Panc1 (cell line): ENCODE results near the gene PPP4R1. TPM values are rescaled to one million over a fixed set of nuclear protein-coding genes. Genes with fewer than 3 reads are reported as not detected.
A peak's percentile ranks its signal among the peaks of the same experiment; 100 is the strongest.

Source experiments
- ATAC-seq: fragments of 200-7000 bp; cut with Tn5 transposase; 2 replicates; pipeline ENCODE4 v1.9.1; 2020; ENCODE audit warnings: mild to moderate bottlenecking, moderate library complexity
- BruUV-seq: library from RNA; stranded (reverse); fragments of 400-500 nt; replicated peaks from 2 replicates; lab custom pipeline; 2021; lab: Mats Ljungman, UMichigan
- CTCF ChIA-PET: fragments of 300-600 bp; sonication (Branson Sonifier 250); formaldehyde crosslinking; loops from one replicate; lab custom pipeline; 2022; ENCODE audit warnings: antibody characterized with exemption; lab: Charles Lee
- POLR2A ChIA-PET: fragments of 300-600 bp; sonication (Branson Sonifier 250); formaldehyde crosslinking; loops from one replicate; lab custom pipeline; 2022; ENCODE audit warnings: antibody characterized with exemption; lab: Charles Lee
- DNase-seq: peaks from one replicate; pipeline ENCODE4 v3.0.0-alpha.2; 2010; ENCODE audit warnings: low read depth, low spot score
- H3K27ac ChIP-seq: 2 replicates; pipeline ENCODE4 v1.5.1; 2011; ENCODE audit warnings: mild to moderate bottlenecking, low read length, inconsistent platforms
- H3K27me3 ChIP-seq: fragments of 200-500 bp; sonication (Bioruptor generic); 2 replicates; pipeline ENCODE4 v1.6.0; 2014; ENCODE audit warnings: low read length, inconsistent platforms; ENCODE audit not compliant: control insufficient read depth, insufficient read depth
- H3K36me3 ChIP-seq: fragments of 200-500 bp; sonication (Bioruptor generic); 2 replicates; pipeline ENCODE4 v1.5.1; 2014; ENCODE audit warnings: inconsistent platforms, mild to moderate bottlenecking, low read length, moderate library complexity; ENCODE audit not compliant: control insufficient read depth, insufficient read depth
- H3K4me1 ChIP-seq: 2 replicates; pipeline ENCODE4 v1.5.1; 2011; ENCODE audit warnings: inconsistent platforms, mild to moderate bottlenecking, low read length, moderate library complexity; ENCODE audit not compliant: control insufficient read depth, insufficient read depth
- H3K4me3 ChIP-seq, 2 experiments: 2 replicates each; pipeline ENCODE4 v1.5.1; 2011 to 2012; ENCODE audit warnings: low read depth in 2 of 2, low read length in 2 of 2, mild to moderate bottlenecking in 2 of 2, inconsistent platforms in 1 of 2, moderate library complexity in 1 of 2
- H3K9me3 ChIP-seq: fragments of 200-500 bp; sonication (Bioruptor generic); 2 replicates; pipeline ENCODE4 v1.5.1; 2014; ENCODE audit warnings: low read depth, mild to moderate bottlenecking, inconsistent platforms, low read length, moderate library complexity; ENCODE audit not compliant: control insufficient read depth, insufficient read depth
- CTCF ChIP-seq: fragments of 450-650 bp; IDR thresholded peaks from 2 replicates; pipeline ENCODE4 v1.5.1; 2017; ENCODE audit warnings: mild to moderate bottlenecking
- POLR2AphosphoS5 ChIP-seq: IDR thresholded peaks from 2 replicates; pipeline ENCODE4 v1.6.1; 2012; ENCODE audit warnings: mild to moderate bottlenecking, low read depth, low read length, moderate library complexity
- REST ChIP-seq, 2 experiments: IDR thresholded peaks; 2 replicates each; pipeline ENCODE4 v1.6.1; 2011 to 2012; ENCODE audit warnings: low read depth in 2 of 2, control low read depth in 1 of 2, low read length in 1 of 2, mild to moderate bottlenecking in 1 of 2, moderate library complexity in 1 of 2; ENCODE audit not compliant: insufficient read depth in 1 of 2
- SIN3A ChIP-seq: IDR thresholded peaks from 2 replicates; pipeline ENCODE4 v1.6.1; 2012; ENCODE audit warnings: low read depth, mild to moderate bottlenecking, low read length, moderate library complexity, borderline replicate concordance; ENCODE audit not compliant: insufficient read depth
- TCF7L2 ChIP-seq: IDR thresholded peaks from 2 replicates; pipeline ENCODE4 v1.6.1; 2011; ENCODE audit warnings: mild to moderate bottlenecking, low read depth, low read length, inconsistent platforms
- in situ Hi-C: cut with HindIII; loops from 2 replicates; pipeline ENCODE4 v1.10.0; 2016; ENCODE audit warnings: low sequenced_read_pairs, low pct_unique_long_range_greater_than_20kb
- intact Hi-C: fragments of 100-400 bp; cut with micrococcal nuclease; formaldehyde crosslinking; loops from one replicate; pipeline ENCODE4 v1.10.0; 2022; ENCODE audit not compliant: unreplicated experiment
- total RNA-seq: library from RNA; stranded (reverse); gene quantifications from one replicate; pipeline ENCODE4 v1.2.1, GENCODE V29; 2021; ENCODE audit not compliant: unreplicated experiment

Gene PPP4R1
- total RNA-seq, 1 experiment from 2014 or later: 80.6 TPM

GRCh38 chr18:9615280-9615797 lies 980 bp upstream of the PPP4R1 start:
- Histone ChIP-seq H3K27ac (peak overlapping the region; percentile 95), H3K9me3 (no peaks in the 10 kb centered on the region), H3K27me3 (no peaks in the 10 kb centered on the region), H3K4me3 (peak overlapping the region; percentile 62 to 87), H3K4me1 (peaks cover 39% of the 10 kb centered on the region), H3K36me3 (peaks cover 4% of the 10 kb centered on the region; the same call in 1 of the 2 replicates)
- intact Hi-C loops (no loop called here), in situ Hi-C loops (no loop called here)
- DNase-seq (no peak), ATAC-seq (no peak)
- TF ChIP-seq TCF7L2: no peak
- no peak for TF ChIP-seq SIN3A
- no peak for TF ChIP-seq REST (IDR thresholded peaks at IDR 0.05; ENCODE audit: insufficient read depth in 1 of 2, low read depth in 2 of 2, low read length in 1 of 2)
- TF ChIP-seq POLR2AphosphoS5: no peak
- no peak for TF ChIP-seq CTCF
- no TSS peak for BruUV-seq
- POLR2A ChIA-PET: interaction anchor here (0.6 to 0.9 kb wide), 3 partner anchors 33 to 67 kb away, joined by 3 to 4 read pairs (median 3); no protein-coding TSS in a partner anchor
- CTCF ChIA-PET: no interaction called here

- Histone ChIP-seq H3K4me3 (peak overlapping the region; percentile 79 to 87), H3K9me3 (no peaks in the 10 kb centered on the region), H3K36me3 (peaks cover 4% of the 10 kb centered on the region; the same call in 1 of the 2 replicates), H3K4me1 (peaks cover 45% of the 10 kb centered on the region), H3K27ac (peak overlapping the region; percentile 88), H3K27me3 (no peaks in the 10 kb centered on the region)
- TF ChIP-seq POLR2AphosphoS5 (no peak), CTCF (no peak), TCF7L2 (no peak), SIN3A (no peak), REST (IDR thresholded peaks at IDR 0.05; ENCODE audit: insufficient read depth in 1 of 2, low read depth in 2 of 2, low read length in 1 of 2) (no peak)
- CTCF ChIA-PET: no interaction called here
- POLR2A ChIA-PET: no interaction called here
- intact Hi-C loops: loop anchor here (2.0 kb wide), 1 partner anchor 59 kb away; no protein-coding TSS in a partner anchor
- no TSS peak for BruUV-seq
- in situ Hi-C loops: no loop called here
- ATAC-seq: peak; percentile 58
- DNase-seq: no peak
Observed at GRCh38 chr18:9613550-9614400, 584 bp downstream of the PPP4R1 start.
